DMS79 (cell line): ENCODE results near the gene EEFSEC.

Experiments
- DNase-seq: peaks from one replicate; lab custom pipeline; 2025; lab: John Stamatoyannopoulos, UW

Gene EEFSEC

GRCh38 chr3:128335621-128336296 lies 182.5 kb downstream of the EEFSEC start:
- no peak for DNase-seq

GRCh38 chr3:128336337-128337156 lies 183.3 kb downstream of the EEFSEC start:
- no peak for DNase-seq

GRCh38 chr3:128337305-128337704 lies 184.0 kb downstream of the EEFSEC start:
- DNase-seq, result peak; percentile 73

GRCh38 chr3:128338536-128339330 lies 185.5 kb downstream of the EEFSEC start:
- DNase-seq, result no peak

GRCh38 chr3:128339491-128340012 lies 186.3 kb downstream of the EEFSEC start:
- no peak for DNase-seq

- no peak for DNase-seq
Observed at GRCh38 chr3:128340198-128340903, 187.1 kb downstream of the EEFSEC start.

GRCh38 chr3:128340904-128341555 lies 187.7 kb downstream of the EEFSEC start:
- DNase-seq, result no peak

GRCh38 chr3:128341659-128342395 lies 188.5 kb downstream of the EEFSEC start:
- DNase-seq, result no peak

- DNase-seq, result no peak
Observed at GRCh38 chr3:128342701-128343180, 189.5 kb downstream of the EEFSEC start.

- DNase-seq, result no peak
Observed at GRCh38 chr3:128343287-128344051, 190.2 kb downstream of the EEFSEC start.

GRCh38 chr3:128344052-128344735 lies 190.9 kb downstream of the EEFSEC start:
- DNase-seq, result no peak

GRCh38 chr3:128345196-128345595 lies 191.9 kb downstream of the EEFSEC start:
- DNase-seq, result no peak

GRCh38 chr3:128346562-128346961 lies 193.3 kb downstream of the EEFSEC start:
- no peak for DNase-seq

- no peak for DNase-seq
Observed at GRCh38 chr3:128347282-128347681, 194.0 kb downstream of the EEFSEC start.

- no peak for DNase-seq
Observed at GRCh38 chr3:128348075-128348474, 194.8 kb downstream of the EEFSEC start.

GRCh38 chr3:128348805-128349531 lies 195.7 kb downstream of the EEFSEC start:
- no peak for DNase-seq

GRCh38 chr3:128349963-128350599 lies 196.8 kb downstream of the EEFSEC start:
- no peak for DNase-seq

GRCh38 chr3:128351546-128351945 lies 198.3 kb downstream of the EEFSEC start:
- DNase-seq, result no peak
